GM19438 (cell line): Measurements from ENCODE around the gene DKKL1.
"Not testable (repeated sequence)": the region's sequence is repeated elsewhere in the genome, so short reads cannot be mapped to it uniquely, and the experiment has no call there.

Source experiments
- ATAC-seq: cut with Tn5 transposase; IDR thresholded peaks from one replicate; pipeline ENCODE4 v1.9.1; 2021; ENCODE audit warnings: low read depth; ENCODE audit not compliant: unreplicated experiment

DKKL1 gene

DNA sequence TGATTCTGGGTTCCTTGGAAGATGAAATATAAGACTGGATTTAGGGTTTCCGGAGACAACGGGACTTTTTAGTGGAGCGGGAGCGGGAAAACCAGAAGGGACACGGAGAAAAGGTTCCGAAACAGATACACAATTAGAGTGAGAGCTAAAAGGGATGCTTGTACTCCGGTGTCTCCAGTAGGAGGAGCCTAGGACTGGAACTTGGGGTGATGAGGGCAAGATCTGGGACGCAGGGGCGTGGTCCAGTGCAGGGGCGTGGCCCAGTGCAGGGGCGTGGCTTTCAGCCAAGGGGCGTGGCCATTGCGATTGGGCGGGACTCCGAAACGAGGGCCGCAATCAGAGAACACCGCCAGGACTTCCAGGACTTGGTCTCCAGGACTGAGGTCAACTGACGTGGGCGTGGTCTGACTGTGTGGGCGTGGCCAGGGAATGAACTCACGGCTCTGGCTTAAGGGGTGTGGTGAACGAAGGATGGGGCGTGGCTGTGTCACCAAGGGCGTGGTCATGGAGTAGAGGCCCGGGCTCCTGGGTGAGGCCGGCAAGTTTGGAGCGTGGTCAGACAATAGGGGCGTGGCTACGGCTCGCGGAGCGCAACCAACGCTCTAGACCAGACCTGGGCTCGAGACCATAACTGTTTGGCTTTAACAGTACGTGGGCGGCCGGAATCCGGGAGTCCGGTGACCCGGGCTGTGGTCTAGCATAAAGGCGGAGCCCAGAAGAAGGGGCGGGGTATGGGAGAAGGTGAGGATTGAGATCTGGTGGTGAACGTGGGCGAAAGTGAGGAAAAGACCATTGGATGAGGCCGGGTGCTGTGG, at the start of gene DKKL1:
Gene DKKL1, plus strand, starts transcription at position 610 of the 815 bp plus-strand sequence. Its CDS starts 122 bp downstream, at position 732.
- ATAC-seq, result no peak

DNA sequence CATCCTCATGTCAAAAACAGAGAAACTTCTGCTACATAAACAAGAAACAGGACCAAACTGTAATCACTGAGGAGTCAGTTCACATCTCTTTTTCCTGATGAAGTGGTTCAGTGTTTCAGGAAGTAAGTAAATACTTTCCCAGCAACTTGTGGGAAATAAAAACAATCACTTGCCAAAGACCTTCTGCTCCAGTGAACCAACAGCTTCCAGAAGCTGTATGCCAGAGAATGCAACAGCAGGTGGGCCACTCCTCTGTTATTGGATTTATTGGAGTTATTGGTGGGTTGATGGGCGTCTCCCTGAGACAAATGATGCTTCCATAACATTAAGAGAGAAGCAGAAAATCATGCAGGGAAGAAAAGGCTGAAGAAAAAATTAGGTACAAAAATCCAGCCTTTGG, 48.6 kb upstream of the DKKL1 start:
- ATAC-seq, result no peak

DNA sequence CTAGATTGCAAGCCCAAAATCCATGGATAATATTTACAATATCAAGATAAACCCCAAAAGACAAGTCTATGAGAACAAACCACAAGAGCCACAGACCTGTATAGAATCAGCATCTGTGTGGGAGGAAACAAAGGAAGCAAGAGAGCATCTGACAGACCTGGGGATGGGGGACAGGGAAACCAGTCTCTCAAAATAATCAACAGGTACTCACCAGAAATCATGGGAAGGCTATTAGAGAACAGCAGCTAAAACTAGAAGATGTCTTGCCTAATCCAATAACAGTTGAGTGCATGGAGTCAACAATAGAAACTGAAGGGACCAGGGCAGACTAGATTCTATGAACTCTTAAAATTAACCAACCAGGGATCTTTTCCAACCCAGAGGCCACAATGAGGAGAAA, 47.4 kb upstream of the DKKL1 start:
- ATAC-seq, result no peak

DNA sequence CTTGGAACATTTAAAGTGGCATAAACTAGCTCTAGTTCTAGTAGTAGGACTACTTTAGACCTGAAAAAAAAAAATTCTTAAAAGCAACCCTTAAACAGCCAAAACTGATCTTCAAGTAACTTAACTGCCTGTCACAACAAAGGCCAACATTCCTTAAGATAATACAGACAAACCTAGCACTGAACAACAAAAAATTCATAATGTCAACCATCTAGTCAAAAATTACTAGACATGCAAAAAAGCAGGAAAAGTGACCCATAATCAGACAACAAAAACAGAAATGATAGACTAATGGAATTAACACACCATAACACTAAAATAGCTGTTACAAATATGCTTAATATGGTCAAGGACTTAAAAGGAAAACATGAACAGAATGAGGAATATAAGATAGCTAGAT, 45.4 kb upstream of the DKKL1 start:
- ATAC-seq, result no peak

DNA sequence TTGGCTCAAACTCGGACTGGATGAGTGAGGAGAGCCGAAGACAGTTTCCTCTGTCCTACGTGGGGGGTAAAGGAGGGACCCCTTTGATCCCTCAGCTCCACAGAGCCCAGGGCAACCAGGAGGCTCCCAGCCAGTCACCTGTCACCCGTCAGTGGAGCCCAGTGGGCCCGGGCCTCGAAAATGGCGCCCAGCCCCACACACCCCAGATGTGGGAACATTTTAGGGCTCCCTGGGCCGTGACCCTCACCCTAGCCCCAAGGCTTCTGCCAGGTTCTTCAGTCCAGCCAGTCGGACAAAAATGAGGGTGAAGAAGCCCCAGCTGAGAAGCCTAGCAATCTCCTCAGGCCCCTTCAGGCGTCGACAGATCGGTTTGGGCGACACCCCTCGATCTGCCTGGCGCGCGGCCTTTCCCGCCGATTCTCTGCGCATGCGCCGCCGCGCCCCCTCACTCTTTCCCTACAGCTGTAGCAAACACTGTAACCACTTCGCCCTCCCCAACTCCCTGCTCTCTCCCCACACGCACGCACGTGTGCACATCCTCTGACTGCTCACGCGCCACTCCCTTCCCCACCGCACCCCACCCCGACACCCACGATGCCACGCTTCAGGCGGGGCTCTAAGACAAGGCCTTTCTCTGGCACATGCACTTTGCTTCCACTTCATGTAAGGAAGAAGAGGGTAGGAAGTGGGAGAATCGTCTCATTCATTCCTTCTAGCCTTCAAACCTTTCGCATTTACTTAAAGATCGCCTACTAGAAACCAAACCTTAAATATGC, 38.7 kb upstream of the DKKL1 start, which contains the start of gene SLC6A16:
Gene SLC6A16, minus strand, starts transcription at position 391 of the 776 bp plus-strand sequence. CDS start 13,844 bp downstream, outside the sequence.
- no peak for ATAC-seq

DNA sequence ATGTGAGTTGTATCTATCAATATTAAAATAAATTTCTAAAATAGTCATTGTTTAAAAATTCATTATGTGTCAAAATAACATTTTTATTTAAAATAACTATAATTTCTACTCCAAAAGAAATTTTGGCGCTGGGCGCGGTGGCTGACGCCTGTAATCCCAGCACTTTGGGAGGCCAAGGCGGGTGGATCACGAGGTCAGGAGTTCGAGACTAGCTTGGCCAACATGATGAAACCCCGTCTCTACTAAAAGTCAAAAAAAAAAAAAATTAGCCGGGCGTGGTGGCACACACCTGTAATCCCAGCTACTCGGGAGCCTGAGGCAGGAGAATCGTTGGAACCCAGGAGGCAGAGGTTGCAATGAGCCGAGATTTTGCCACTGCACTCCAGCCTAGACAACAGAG, 37.9 kb upstream of the DKKL1 start:
- not testable (repeated sequence) for ATAC-seq

DNA sequence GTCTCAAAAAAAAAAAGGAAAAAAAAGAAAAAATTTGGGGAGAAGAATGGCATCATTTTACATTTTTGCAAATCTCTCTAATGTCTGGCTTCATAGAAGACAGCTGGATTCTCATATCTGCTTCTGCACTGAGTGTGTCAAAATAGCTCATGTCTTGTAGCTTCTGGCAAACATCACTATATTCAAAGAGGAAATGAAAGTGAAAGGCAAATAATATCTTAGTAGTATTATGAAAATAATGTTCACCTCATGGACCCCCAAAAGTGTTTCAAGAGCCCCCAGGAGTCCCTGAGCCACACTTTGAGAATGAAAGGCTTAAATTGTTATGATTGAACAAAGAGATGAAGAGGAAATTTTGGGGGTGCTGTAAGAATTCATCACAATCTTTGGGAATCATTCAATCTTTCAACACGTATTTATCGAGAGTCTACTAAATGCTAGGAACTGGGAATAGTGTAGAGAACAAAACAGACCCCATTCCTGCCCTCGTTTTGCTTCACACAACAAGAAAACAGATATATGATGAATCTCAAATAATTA, 37.4 kb upstream of the DKKL1 start:
- no peak for ATAC-seq

DNA sequence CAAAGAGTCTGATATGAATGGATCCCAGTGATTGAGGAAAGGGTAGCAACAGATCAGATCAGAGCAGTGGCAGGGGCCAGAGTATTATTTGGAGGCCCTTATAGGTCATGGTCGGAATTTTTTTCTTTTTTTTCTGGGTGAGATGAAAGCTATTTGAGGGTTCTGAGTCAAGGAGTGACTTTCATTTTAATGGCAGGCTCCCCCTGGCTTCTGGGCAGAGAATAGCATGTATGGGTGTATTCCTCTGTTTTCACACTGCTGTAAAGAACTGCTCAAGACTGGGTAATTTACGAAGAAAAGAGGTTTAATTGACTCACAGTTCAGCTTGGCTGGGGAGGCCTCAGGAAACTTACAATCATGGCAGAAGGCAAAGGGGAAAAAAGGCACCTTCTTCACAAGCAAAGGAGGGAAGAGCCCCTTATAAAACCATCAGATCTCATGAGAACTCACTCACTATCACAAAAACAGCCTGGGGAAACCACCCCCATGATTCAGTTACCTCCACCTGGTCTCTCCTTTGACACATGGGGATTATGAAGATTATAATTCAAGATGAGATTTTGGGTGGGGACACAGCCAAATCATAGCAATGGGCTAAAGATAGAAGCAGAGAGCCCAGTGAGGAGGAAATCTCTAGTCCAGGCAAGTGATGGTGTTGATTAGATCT, 35.7 kb upstream of the DKKL1 start:
- ATAC-seq, result no peak

DNA sequence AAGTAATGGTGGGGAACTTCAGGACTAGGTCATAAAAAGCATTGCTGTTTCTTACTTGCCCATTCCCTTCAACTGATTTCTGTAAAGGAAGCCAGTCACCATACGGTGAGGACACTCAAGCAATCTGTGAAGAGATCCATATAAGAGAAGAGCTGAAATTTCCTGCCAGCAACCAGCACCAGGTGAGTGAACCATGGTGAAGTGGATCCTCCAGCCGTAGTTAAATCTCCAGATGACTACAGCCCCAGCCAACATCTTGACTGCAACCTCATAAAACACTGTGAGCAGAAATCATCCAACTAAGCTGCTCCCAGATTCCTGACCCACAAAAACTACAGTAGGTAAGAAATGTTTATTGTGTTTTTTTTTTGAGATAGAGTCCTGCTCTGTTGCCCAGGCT, 34.9 kb upstream of the DKKL1 start:
- ATAC-seq, result no peak

DNA sequence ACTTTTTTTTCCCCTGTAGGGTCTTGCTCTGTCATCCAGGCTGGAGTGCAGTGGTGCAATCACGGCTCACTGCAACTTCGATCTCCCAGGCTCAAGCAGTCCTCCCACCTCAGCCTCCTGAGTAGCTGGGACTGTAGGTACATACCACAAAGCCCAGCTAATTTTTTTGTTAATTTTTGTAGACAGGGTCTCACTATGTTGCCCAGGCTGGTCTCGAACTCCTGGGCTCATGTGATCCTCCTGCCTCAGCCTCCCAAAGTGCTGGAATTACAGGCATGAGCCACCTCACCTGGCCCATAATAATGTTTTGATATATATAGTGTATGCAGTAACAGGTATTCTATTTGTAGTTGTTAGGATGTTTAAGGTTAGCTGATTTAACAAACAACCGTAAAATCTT, 32.5 kb upstream of the DKKL1 start:
- not testable (repeated sequence) for ATAC-seq

DNA sequence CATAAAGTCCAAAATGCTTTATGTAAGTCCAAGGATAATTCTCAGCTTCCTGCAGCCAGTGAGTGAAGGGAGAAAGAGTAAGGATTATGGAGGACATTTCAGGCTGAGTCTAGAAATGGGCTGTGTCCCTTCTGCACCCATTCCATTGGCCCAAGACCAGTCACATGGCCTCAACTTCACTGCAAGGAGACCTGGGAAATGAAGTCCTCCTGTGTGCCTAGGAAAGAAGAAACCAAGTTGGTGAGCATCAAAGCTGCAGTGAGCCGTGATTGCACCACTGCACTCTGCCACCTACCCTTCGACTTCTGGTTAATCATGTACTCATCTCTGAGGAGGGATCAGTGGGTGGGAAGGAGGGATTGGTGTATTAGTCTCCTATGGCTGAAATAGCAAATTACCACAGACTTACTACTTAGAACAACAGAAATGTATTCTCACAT, 32.0 kb upstream of the DKKL1 start:
- no peak for ATAC-seq

DNA sequence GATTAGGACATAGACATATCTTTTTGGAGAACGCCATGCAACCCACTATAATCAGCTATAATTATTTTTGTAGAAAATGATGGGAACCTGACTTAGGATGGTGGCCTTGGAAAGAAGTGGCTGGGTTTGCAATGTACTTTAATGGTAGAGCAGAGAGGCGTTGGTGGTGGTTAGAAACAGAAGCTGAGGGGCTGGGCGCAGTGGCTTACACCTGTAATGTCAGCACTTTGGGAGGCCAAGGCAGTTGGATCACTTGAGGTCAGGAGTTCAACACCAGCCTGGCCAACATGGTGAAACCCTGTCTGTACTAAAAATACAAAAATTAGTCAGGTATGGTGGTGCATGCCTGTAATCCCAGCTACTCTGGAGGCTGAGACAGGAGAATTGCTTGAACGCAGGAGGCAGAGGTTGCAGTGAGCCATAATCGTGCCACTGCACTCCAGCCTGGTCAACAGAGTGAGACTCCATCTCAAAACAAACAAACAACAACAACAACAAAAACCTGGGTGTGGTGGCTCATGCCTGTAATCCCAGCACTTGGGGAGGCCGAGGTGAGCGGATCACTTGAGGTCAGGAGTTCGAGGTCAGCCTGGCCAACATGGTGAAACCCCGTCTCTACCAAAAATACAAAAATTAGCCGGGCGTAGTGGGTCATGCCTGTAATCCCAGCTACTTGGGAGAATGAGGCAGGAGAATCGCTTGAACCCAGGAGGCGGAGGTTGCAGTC, 30.8 kb upstream of the DKKL1 start:
- ATAC-seq, result not testable (repeated sequence)

DNA sequence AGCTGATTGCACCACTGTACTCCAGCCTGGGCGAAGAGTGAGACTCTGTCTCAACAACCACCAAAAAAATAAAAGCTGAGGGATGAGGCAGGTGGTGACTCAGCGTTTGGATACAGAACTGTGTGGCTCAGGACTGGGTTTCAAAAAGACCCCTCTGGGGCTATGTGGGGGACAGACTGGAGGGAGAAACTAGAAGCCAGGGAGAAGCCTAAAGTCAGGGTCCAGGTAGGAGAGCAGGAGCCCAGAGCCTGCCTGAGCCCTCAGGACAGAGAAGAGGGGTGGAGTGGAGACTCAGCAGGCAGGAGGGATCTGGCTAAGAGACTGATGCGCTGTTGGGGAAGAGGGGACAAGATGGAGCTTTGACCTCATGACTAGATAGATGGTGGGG, 30.3 kb upstream of the DKKL1 start:
- no peak for ATAC-seq

DNA sequence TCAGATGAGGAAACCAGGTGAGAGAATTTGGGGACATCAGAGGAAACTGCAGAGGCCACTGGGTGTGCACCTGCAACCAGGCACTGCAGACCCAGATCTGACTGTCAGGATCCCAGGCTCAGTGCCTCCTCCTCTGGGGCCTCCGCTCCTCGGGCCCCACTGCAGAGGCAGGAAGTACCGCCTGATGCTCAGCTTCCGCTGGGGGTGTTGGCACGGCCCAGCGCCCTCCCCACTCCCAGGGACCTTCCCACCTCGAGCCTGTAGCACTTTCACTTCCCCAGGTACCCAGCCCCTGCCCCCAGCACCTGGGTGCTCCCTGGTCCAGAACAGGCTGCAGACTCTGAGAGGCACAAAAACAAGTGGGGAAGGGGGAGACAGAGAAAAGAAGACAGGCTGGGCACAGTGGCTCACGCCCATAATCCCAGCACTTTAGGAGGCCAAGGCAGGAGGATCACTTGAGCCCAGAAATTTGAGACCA, 29.8 kb upstream of the DKKL1 start:
- peak; percentile 48 for ATAC-seq

DNA sequence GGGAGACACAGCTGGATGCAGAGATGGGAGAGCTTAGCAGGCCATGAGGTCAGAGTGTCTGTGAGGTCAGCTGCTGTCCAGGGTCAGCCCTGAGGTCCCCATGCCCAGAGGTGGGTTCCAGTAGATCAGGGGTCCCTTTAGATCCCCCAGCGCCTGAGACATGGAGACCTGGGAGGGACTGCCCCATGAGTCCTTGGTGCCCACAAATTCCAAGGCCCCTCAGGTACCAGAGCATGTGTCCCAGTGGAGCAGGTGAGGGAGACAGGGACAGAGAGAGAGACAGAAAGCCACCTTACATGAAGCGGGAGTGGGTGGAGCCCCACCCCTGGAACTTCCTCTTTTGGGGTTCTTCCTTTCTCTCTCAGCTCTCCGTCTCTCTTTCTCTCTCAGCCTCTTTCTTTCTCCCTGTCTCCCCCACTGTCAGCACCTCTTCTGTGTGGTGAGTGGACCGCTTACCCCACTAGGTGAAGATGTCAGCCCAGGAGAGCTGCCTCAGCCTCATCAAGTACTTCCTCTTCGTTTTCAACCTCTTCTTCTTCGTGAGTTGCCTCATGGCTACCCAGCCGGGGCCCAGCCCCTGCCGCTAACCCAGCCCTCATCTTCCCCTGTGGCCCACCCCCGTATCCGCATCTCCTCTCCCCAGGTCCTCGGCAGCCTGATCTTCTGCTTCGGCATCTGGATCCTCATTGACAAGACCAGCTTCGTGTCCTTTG, 28.4 kb upstream of the DKKL1 start, which contains the start of gene CD37:
Gene CD37, plus strand, starts transcription at position 336 of the 713 bp plus-strand sequence. Its CDS starts 135 bp downstream, at position 471.
- ATAC-seq, result no peak

DNA sequence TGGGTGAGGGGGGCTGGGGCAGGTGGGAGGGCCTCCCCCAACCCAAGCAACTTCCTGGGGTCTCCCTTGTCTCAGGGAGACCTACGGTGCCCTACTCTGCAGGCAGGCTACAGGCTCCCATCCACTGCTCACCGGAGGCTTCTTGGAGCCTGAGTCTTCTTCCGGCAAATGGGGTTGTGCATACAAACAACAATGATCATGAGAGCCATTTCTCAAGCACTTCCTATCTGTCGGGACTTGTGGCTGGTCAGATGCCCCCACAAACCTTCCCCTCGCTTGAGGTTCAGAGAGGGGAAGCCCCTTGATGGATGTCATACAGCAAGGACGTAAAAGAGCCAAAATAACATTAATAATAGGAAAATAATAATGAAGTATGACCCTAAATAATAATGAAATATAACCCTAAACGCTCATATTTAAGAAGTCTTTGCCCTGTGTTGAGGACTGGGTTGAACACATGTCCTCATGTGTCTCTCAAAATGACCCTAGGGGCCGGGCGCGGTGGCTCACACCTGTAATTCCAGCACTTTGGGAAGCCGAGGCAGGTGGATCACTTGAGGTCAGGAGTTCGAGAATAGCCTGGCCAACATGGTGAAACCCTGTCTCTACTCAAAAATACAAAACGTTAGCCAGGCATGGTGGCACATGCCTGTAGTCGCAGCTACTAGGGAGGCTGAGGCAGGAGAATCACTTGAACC, 27.7 kb upstream of the DKKL1 start:
- no peak for ATAC-seq

DNA sequence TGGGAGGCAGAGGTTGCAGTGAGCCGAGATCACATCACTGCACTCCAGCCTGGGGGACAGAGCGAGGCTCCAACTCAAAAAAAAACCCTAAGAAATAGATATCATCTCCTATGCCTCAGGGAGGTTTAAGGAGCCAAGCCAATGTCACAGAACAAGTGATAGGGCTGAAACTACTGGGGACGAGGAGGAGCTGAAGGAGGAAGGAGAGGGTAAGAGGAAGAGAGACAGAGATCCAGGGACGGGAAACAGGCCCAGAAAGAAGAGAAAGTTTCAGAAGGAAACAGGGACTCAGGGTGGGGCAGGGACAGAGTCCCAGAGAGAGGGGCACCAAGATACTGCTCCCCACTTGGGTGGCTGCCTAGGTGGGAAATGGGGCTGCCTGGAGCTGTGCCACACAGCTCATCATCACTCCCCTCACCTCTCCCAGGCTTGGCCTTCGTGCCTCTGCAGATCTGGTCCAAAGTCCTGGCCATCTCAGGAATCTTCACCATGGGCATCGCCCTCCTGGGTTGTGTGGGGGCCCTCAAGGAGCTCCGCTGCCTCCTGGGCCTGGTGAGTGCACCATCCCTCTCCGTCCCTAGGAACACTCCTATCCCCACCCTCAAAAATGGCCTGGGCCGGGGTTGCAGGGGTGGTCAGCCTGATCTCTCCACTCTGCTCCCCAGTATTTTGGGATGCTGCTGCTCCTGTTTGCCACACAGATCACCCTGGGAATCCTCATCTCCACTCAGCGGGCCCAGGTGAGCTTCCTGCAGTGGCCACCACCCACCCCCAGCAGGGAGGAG, 27.0 kb upstream of the DKKL1 start:
- ATAC-seq, result no peak
